HG02610 (cell line): ENCODE results near the gene MGRN1.
"Not testable (repeated sequence)": the region's sequence is repeated elsewhere in the genome, so short reads cannot be mapped to it uniquely, and the experiment has no call there.

ENCODE experiments used
- ATAC-seq: cut with Tn5 transposase; IDR thresholded peaks from one replicate; pipeline ENCODE4 v1.9.1; 2021; ENCODE audit warnings: mild to moderate bottlenecking, moderate library complexity; ENCODE audit not compliant: unreplicated experiment

MGRN1 gene

DNA sequence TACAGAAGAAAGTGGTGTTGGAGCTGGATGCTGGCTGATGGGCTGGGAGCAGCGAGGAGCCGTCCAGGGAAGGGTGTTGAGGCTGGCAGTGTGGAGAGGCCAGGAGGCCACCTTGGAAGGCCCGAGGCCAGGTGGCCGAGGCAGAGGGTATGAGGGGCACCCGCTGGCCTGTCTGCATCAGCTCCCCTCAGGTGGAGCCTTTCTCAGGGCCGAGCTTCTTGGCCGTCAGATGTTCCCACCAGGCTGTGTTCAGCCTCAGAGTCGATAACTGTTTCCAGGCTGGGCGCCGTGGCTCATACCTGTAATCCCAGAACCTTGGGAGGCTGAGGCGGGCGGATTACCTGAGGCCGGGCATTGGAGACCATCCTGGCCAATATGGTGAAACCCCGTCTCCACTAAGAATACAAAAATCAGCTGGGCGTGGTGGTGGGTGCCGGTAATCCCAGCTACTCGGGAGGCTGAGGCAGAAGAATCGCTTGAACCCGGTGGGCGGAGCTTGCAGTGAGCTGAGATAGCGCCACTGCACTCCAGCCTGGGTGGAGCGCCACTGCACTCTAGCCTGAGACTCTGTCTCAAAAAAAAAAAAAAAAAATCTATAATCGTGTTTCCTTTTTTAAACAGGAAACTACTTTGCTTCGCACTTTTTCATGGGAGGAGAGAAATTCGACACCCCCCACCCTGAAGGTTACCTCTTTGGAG, 25.3 kb downstream of the MGRN1 start:
- ATAC-seq = no peak

DNA sequence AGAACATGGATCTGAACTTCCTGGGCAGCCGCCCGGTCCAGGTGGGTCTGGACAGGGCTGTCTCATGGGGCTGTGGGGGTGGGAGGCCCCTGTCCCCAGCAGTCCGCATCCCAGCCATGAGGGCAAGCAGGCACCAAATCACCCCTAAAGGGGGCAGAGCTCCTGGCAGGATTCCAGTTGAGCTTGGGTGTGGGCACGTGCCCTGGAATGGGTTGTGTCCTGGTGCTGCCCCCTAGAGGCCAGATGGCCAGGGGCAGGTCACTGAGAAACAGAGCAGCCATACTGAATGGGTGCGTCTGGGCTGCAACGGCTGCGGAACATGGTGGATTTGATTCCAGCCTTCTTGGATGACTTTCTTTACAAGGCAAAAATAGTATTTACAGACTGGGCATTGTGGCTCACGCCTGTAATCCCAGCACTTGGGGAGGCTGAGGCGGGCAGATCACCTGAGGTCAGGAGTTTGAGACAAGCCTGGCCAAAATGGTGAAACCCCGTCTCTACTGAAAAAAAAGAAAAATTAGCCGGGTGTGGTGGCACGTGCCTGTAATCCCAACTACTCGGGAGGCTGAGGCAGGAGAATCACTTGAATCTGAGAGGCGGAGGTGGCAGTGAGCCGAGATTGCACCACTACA, 25.9 kb downstream of the MGRN1 start:
- ATAC-seq = not testable (repeated sequence)

DNA sequence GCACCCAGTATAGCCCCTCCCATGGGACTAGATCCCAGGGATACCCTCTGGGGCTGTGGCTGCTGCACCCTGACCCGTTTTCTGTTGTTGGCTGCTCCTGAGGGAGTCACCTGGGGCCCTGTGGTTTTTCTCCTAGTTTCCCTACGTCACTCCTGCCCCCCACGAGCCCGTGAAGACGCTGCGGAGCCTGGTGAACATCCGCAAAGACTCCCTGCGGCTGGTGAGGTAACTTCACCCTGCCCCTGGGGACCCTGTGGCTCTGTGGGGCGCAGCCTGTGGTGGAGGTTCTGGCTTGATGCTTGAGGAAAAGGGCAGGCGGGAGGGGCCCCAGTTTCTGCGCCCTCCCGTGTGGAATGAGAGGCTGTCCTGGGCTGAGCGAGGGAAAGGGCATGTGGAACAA, 27.2 kb downstream of the MGRN1 start:
- no peak for ATAC-seq

DNA sequence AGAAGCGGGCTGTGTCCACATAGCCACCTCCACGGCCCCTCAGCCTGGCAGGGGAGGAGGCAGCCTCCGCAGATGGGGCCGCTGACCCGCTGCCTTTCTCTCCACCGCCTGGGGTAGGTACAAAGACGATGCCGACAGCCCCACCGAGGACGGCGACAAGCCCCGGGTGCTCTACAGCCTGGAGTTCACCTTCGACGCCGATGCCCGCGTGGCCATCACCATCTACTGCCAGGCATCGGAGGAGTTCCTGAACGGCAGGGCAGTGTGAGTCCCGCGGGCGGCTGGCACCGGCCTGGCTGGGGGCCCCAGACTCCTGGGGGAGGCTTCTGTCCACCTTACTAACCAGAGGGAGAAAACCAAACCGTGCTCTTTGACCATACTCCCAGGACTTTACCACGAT, 27.9 kb downstream of the MGRN1 start:
- no peak for ATAC-seq

DNA sequence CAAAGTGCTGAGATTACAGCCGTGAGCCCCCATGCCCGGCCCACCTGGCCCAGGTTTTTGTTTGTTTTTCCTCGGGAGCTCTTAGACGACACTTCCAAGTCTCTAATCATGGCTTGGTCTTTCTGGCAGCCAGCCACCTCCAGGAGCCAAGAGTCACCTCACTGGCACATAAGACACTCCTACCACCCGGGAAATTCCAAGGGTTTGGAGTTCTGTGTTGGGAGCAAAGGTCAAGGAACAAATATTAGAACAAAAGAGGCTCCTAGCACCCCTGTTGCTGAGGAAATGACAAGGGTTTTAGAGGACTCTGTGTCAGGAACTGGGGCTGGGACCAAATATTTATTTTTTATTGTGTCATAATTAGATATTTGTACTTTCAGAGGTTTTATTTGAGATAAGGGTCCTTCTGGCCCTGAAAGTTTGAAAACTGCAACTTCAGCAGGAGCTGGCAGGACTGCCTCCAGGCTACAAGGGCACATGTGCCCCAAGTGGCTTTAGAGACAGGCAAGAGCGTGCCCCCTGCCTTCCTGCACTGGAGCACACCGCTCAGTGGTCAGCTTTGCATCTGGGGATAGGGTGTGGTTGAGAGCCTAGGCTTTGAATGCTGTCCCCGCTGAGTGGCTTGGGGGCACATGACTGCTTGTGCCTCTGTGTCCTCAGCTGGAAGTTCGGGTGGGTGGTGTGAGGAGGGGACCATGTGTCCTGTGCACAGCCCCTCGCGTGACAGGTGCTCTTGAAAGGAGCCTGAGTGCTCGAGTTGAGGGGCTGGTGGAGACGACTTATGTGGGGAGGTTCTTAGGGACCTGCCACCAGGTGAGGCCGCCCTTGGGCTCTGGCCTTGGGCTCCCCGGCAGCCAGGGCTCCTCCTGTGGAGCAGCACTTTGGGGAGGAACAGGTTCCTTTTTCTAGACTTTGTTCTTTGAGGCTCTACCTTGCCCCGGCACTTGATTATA, 29.7 kb downstream of the MGRN1 start:
- ATAC-seq = no peak

DNA sequence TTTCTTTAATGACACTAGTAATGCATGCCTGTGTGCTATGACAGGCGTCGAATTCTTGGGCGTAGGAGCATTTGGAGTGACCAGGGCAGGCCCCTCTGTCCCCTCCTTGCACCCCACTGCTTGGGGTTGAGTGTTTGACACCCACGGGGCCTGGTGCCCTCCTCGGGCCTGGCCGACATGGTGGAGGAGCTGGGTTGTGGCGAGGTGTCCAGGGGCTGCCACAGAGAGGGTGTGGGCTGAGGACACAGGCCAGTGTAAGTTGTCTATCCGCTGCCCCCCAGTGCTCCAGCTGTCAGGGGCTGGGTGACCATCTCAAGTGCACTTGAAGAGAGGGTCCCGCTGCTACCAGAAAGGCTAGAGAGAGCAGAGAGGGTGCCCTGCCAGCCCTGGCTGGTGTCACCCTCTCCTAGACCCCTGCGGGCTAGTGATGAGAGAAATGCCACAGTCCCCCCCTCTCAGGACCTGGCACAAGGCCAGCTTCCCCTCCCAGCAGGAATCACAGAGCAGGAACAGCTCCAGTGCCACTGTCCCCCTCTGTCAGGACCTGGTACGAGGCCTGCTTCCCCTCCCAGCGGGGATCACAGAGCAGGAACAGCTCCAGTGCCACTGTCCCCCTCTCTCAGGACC, 30.5 kb downstream of the MGRN1 start:
- no peak for ATAC-seq

DNA sequence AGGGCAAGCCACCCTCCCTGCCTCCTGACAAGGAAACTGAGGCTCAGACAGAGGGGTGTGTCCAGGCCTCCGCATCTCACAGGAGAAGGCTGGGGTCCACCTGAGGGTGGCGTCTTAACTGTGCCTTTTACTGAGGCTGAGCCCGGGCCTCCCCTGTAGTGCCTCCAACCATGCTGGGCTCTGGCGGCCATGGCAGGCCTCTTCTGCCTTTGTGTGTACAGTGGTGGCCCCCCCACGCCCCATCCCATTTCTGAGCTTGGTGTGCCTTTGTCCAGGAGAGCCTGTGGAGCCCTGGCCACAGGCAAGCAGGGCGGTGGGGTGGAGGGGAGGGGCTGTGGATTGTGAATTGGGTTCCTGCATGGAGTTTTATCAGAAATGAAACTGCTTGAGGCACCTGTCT, 31.2 kb downstream of the MGRN1 start:
- no peak for ATAC-seq

DNA sequence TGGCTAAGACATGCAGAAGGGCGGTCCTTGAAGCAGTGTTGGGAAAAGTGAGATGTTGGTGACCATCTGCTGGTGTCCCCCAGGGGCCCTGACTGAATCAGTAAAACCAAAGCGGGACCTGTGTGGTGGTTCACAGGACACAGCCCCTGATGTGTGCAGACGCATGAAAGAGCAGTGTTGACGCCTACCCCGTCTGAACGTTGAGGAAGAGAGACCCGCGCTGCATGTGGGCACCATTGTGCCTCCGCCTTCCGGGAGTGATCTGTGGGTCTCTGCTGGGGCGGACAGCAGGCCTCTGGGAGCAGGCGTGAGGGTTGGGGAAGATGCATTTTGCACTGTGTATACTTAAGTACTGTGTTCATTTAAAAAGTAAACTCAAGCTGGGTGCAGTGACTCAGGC, 31.6 kb downstream of the MGRN1 start:
- no peak for ATAC-seq

DNA sequence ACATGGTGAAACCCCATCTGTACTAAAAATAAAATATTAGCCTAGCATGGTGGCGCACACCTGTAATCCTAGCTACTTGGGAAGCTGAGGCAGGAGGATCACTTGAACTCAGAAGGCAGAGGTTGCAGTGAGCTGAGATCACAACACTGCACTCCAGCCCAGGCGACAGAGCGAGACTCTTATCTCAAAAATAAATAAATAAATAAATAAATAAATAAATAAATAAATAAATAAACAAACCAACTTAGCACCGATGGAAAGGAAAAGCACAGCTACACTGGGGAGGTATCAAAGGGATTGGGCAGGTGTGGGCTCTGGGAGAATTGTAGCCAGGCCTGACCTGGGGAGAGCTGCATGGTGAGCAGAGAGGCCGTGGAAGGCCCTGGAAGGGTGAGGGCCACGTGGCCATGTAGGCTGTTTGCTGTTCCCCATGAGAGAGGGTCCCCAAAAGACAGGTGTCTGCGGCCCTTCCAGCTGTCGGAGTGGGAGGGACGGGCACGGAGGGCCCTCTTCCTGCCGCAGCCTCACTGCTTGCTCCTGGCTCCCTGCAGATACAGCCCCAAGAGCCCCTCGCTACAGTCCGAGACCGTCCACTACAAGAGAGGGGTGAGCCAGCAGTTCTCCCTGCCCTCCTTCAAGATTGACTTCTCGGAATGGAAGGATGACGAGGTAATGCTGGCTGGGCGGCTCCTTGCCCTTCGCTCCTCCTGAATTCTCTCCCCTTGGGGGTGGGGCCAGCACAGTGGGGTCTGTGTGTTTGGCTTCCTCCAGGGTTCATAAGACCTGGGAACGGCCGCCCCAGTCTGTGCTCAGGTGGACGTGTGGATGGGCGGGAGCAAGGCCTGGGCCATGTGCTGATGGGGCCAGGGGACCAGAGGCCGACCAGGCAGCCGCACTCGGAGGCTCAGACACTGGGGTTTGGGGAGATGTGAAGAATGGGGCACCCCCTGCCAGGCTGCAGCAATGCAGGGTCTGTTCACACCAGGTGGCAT, 32.4 kb downstream of the MGRN1 start:
- ATAC-seq = no peak

DNA sequence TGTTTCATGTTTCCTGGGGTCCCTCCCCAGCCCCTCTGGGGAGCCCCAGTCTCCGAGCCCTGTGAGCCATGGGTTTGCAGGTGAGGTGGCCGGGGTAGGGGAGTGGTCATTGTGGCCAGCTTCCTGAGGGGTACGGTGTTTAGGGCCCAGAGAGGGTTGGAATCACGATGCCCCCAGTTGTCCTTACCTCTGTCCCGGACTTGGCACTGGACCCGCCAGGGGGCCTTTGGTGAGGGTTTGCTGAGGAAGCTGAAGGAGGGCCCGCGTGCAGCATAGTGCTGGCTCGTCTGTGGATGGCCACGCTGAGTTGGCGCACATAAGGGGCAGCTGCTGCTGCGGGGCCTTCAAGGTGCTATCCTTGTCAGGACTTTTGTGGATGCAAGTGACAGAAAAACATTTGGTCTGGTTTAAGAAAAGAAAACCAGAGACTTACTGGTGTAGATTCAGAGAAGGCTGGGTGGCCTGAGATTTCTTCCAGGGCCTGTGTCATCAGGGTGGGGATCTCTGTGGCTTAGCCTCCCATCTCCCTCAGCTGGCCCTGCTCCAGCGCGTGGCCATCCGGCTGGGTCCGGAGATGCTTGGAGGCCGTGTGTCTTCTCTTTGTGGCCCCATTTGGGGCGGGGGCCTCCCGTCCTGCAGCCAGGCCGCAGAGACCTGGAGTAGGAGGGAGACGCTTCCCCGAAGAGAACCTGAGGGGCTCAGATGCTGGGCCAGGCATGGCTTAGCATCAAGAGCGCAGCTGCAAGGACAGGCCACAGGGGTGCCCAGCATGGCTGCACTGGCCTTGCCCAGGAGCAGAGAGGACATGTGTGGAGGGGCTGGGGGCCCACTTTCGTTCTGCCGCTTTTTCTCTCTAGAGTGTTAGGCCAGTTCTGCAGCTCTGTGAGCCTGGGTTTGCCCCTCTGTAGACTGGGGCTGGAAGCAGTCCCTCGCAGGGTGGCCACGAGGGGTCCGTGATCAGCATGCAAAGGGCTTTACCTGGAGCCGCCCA, 35.0 kb downstream of the MGRN1 start:
- ATAC-seq = no peak

DNA sequence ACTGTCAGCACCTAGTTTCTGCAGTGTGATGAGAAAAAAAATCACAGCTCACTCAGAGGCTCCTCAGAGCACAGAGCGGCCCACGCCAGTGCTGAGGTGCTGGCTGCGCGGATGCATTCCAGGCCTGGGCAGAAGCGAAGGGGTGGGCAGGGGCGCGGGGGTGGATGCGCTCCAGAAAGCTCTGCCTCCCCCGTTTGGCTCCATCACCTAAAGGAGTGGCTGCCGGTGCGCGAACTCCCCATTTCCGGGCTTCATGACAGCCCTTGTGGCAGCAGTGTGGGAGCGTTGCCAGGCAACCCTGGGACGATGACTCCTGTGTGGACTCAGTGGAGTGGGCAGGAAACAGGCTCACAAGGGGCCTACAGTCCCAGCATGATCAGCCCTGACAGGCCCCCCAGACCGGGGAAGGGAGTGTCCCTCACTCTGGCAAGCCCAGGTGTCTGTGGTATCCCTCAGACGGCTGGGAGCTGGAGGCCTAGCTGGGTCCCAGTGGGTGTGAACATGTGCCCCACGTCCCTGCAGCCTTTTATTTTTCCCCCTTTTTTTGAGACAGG, 35.9 kb downstream of the MGRN1 start:
- peak; percentile 58 for ATAC-seq

DNA sequence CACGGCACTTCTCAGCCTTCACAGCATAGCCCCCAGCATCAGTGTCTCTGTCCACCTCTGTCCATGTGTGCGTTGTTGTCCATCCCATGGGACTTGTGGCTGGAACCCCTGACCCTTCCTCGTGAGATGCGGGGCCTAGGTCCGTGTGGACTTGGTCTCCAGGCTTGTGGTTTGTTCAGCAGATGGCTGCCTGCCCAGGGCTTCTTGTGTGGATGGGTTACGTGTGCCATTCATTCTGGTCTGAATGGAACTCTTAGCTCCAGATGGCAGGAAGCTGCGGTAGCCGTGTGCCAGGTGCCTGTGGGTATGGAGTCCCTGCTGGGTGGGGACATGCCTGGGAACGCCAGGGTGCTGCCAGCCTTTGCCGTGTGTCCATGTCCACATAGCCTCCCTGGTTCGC, 37.0 kb downstream of the MGRN1 start:
- no peak for ATAC-seq

DNA sequence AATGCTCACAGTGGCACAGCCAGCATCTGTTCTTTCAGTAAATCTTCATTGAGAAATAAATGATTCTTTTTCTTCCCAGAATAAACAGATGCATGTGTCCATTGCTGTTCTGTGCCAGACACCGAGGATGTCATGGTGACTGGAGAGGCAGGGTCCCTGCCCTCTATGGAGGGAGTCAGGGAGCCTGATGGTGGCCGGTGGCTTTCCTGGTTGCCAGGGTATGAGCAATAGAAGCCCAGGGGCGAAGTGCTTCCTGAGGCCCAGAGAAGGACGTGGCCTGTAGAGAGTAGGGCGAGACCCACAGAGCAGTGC, 38.8 kb downstream of the MGRN1 start:
- no peak for ATAC-seq

DNA sequence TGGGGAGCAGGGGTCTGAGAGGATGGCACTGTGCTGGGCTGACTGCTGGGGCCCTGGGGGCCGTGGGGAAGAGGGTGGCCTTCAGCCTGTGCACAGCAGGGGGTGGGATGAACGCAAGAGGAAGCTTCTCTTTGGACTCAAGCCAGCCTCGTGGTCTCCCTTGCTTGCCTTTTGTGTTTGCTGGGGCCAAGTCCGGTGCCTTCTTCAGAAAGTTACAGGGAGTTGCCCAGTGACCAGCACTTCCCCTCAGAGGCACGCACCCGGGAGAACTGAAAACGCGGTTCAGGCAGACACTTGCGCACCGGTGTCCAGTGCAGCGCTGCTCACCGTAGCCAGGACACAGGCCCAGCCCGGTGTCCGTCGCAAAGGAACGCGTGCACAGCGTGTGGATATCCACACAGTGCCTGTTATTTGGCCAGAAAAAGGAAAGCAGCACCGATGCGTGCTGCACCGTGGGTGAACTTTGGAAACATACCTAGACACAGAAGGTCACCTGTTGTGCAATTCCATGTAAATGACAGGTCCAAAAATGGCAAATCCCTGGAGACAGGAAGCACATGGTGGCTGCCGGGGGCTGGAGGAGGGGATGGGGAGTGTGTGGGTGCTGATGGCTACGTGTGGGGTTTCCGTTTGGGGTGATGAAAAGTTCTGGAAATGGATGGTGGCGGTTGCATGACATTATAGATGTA, 39.3 kb downstream of the MGRN1 start:
- no peak for ATAC-seq

DNA sequence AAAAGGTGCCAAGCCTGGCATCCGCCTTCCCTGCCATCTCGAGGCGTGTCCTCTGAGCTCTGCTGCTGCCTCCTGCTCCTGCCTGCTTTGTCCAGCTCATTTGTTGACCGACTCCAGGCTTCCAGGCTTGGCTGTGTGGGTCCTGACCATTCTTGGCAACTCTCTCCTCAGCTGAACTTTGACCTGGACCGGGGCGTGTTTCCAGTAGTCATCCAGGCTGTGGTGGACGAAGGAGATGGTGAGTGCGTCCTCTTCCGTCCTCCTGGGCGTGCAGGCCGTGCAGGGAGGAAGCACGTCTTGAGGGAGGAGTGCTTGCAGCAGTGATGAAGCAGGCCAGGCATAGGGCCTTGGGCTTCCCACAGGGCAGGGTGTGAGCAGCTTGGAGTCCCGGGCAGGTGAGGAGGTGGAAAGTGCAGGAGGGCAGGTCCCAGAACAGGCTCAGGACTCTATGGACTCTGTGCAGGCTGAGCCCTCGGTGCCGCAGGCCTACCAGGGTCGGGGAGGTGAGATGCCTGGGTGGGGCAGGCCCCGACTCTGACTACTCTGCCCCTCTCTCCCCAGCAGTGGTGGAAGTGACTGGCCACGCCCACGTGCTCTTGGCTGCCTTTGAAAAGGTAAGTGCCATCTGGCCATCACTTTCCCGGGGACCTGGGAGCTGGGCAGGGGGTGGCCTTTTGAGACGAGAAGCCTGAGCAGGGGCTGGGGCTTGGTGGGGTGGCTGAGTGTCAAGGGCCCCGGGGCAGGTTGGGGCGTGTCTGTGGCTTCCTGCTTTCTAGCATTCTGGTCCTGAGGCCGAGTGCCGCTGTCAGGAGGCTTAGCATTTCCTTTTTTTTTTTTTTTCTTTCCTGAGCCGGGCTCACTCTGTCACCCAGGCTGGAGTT, 40.2 kb downstream of the MGRN1 start:
- no peak for ATAC-seq

DNA sequence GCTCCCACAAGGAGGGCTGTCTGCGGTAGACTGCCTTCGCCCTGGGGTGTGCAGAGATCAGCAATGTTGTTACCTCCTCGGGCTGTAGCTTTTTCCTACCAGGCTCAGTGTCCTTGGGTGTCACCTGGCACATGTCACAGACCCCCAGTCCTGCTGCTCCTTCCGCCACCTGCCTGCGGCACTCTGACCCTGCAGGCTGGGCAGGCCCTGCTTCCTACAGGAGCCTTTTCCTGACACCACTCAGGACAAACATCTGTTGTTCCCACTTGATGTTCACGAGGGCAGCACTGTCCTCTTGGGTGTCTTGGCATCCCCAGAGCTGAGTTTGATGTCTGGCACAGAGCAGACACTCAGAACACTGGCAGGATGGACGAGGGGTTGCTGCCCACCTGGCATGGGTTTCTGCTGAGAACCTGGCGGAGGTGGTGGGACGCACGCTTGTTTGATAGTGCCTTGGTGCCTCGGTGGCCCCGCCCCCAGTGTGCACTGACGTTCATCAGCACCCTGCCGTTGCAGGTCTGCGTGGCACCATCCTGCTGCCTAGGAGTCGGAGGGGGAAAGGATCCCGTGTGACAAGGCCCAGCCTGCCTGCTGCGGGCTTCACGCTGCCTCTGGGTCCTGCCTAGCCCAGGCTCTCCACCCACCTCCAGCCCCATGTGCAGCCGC, 42.0 kb downstream of the MGRN1 start:
- ATAC-seq = no peak
